ENCODE results near the gene POFUT2.

The POFUT2 gene

DNA sequence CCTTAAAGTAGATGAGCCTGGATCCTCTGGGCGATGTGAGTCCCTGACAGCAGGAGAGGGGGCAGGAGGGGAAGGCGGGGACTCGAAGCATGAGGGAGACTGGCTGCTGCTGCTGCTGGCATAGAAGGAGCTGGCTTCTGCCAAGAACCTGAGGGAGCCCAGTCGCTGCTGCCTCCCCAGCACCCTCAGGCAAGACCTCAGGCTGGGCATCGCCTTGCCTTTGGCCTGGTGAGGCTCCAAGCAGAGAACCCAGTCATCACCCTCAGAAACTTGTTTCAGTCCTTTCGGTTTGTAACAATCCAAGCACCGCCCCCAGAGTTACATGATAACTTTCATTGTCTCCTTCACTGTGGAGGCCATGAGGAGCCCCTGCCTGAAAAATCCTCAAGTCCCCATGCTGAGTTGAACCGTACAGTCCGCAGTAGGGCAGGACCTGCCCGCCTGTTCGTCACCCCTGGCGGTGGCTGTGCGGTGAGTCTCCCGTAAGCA is 38.8 kb downstream of the POFUT2 start:
- DNase-seq (ENCODE audit: low read depth) = no peak

GRCh38 chr21:45248301-45248892 is 39.3 kb downstream of the POFUT2 start:
- no peak for DNase-seq (ENCODE audit: low read depth)

DNA sequence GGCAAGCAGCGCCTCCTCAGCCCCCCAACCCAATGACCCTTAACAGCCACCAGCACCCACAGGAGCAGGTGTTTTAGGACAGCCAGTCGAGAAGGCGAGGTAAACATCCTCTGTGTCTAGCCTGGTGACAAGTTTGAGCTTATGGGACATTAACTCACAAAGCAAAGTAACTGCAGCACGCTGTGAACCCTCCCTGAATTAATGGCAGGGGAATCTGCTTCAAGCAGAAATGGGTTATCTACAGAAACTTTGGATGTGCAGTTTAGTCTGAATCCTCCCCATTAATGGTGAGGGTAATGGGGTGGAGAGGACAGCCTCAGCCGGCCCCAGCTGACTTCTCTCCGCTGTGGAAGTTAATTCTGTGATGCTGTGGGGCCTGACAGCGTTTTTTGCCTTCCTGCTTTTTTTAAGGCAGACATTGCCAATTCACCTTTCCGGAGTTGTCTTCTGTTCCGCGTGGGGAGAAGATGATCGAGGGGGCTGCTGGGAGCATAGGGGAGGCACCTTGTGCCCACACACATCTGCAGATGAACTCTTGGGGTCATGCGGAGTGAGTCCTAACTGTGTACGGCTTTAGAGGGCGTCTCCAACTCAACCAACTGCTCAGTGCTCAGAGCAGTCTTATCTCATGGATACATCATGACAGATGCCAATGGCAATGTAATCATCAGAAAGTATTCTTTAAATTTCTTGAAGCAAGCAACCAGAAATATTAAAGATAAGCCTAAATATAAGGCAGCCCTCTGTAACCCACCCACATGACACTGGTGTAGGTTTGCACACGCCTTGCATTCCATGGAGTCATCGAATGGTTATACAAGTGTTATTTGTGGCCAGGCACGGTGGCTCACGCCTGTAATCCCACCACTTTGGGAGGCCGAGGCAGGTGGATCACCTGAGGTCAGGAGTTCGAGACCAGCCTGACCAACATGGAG is 41.0 kb downstream of the POFUT2 start:
- no peak for DNase-seq (ENCODE audit: low read depth)

DNA sequence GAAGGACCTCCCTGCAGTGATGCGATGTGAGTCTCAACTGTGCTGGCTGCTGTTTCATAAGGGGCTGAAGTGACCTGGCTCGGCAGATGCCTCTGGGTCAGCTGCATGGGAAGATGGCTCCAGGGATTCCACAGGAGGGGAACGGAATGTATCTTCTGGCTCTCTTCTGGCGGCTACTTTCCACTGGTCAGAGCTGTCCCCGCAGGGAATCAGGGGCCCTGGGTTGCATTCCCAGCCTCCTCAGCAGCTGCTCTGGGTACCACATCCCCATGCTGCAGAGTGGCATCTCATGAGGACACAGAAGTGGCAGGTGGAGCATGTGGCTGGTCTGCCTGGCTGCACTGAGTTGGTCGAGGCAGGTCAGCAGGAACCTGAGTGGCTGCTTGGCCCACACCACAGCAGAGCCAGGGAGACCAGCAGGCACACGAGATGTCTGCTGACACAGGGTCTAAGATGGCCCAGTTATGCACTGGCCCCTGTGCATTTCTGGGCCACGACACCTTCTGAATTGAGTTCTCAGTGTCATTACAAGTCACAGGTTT is 42.8 kb downstream of the POFUT2 start:
- DNase-seq (ENCODE audit: low read depth) = no peak

DNA sequence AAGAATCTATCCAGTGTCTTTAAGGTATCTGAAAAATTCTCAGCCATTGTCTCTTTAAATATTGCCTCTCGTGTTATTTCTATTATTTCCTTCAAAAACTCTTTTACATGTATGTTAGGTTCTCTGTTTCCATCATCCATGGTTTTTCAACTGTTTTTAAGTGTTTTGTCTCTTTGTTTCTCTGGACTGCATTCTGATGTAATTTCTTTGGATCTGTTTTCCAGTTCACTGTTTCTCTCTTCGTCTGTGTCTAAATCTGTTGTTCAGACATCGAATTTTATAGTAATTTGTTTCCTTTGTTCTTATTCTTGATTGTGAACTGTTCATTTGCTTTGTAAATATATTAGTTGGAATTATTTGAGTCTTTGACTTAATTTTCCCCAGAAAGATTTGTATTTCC is 44.1 kb downstream of the POFUT2 start:
- DNase-seq (ENCODE audit: low read depth) = no peak

GRCh38 chr21:45241357-45241756 is 46.3 kb downstream of the POFUT2 start:
- no peak for DNase-seq (ENCODE audit: low read depth)

DNA sequence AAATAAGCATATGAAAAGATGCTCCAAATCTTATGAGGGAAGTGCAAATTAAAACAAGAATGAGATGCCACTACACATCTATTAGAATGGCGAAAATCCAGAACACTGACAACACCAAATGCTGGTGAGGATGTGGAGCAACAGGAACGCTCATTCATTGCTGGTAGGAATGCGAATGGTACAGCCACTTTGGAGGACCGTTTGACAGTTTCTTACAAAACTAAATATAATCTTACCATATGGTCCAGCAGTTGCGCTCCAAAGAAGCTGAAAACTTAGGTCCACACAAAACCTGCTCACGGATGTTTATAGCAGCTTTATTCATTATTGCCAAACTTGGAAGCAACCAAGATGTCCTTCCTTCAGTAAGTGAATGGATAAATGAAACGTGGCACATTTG is 50.3 kb downstream of the POFUT2 start:
- no peak for DNase-seq (ENCODE audit: low read depth)

- no peak for DNase-seq (ENCODE audit: low read depth)
Observed at GRCh38 chr21:45236481-45236880, 51.2 kb downstream of the POFUT2 start.

- DNase-seq (ENCODE audit: low read depth) = no peak
Observed at GRCh38 chr21:45235488-45235887, 52.2 kb downstream of the POFUT2 start.

GRCh38 chr21:45234965-45235364 is 52.7 kb downstream of the POFUT2 start:
- DNase-seq (ENCODE audit: low read depth) = no peak

- no peak for DNase-seq (ENCODE audit: low read depth)
Observed at GRCh38 chr21:45234127-45234526, 53.6 kb downstream of the POFUT2 start.

- no peak for DNase-seq (ENCODE audit: low read depth)
Observed at GRCh38 chr21:45231705-45232104, 56.0 kb downstream of the POFUT2 start.

DNA sequence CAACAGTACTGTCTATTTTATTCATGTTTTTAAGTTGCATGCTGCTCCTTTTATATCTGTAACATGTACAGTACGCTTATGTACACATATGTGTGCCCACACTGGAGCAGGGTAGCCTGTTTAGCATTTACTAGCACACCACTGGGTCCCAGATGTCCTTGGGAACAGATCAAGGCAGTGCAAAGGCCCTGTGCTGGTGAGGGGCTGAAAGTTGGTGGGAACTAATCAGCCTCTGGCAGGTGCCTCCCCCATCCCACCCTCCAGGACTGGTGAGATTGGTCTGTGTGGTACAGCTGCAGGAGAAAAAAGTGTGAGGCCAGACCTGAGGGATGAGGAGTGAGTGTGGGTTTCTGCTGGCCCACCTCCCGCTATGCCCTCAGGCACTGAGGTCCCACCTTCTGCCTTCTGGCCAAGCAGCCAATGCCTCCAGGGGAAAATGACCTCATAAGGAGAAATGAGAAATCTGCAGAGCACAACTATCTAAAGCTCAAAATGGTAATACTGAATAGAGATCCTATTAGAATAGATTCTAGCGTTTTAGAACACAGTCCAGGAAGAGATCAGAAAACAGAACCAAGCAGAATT is 58.9 kb downstream of the POFUT2 start:
- no peak for DNase-seq (ENCODE audit: low read depth)

GRCh38 chr21:45228171-45228641 is 59.5 kb downstream of the POFUT2 start:
- peak; percentile 61 for DNase-seq (ENCODE audit: low read depth)

GRCh38 chr21:45227735-45228134 is 60.0 kb downstream of the POFUT2 start:
- no peak for DNase-seq (ENCODE audit: low read depth)

DNA sequence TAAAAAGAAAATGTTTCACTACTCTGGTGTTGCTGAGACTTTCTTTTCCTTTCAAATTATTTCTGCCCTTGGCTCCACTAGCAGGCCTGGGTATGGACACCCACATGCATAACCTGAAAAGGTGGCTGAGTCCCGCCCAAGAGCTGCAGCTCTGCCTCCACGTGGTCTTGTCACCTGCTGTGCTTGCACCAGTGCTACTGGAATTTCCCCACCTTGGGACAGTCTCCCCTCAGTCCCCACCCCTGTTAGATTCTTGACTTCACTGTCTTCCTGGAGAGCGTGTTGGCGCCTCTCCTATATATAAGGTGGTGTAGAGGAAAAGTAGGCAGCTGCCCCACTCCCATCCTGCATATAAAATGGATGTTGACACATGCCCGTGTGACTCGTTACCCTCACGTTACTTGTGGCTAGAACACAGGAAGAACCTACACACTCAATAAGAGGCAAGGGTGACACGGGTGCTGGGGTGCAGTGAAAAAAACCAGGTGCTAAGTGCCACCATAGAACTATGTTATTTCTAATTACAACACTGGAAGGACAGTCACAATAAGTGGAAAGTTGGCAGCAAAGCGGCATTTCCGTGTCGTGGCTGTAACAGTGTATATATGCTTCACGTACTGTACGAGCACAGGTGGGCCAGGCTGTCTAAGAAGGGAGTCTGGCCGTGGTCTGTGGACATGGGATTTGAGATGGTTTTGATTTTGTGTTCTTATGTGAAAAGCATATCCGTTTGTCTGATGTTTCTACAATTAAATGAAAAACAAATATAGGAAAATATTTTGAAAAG is 61.0 kb downstream of the POFUT2 start:
- DNase-seq (ENCODE audit: low read depth) = no peak

GRCh38 chr21:45225741-45226327 is 61.9 kb downstream of the POFUT2 start:
- no peak for DNase-seq (ENCODE audit: low read depth)

DNA sequence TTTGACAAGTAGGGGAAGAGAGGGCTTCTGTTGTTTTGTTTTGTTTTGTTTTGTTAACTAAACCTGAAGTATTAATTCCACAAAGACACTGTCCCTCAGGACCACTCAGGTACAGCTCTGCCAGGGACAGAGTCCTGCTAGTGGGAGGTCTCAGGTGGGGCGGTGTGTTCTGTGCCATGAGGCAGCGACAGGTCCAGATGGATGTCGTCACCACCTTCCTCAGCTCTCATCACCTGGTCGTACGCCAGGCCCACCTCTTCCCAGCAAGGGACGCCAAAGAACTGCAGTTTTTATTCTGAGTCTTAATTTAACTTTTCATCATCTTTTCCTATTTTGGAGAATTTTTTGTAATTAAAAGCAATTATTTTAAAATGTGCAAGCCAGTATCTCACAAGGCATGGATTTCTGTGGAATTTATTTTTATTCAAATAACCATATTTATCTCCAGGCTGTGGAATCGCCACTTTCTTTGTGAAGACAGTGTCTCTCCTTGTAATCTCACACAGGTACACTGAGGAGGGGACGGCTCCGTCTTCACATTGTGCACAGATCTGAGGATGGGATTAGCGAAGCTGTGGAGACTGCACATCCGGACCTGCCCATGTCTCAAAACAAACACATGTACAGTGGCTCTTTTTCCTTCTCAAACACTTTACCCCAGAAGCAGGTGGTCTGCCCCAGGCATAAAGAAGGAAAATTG is 62.5 kb downstream of the POFUT2 start:
- no peak for DNase-seq (ENCODE audit: low read depth)

GRCh38 chr21:45224189-45224938 is 63.3 kb downstream of the POFUT2 start:
- DNase-seq (ENCODE audit: low read depth) = peak; percentile 26

Data from activated T-helper 9 cell treated with anti-CD3 and anti-CD28 coated beads, Interleukin-2, amount 50 U/mL, for 16 hours (primary cell).